Loucy (cell line): ENCODE results near the gene ZBTB42.

Experiments used
- H2AFZ ChIP-seq: fragments of 200-600 bp; sonication (generic); 2 replicates; pipeline ENCODE4 v1.6.0; 2016; ENCODE audit warnings: antibody characterized with exemption, mild to moderate bottlenecking, low read length, moderate library complexity
- H3F3A ChIP-seq: fragments of 200-600 bp; 2 replicates; pipeline ENCODE4 v1.6.0; 2016; ENCODE audit warnings: antibody characterized with exemption, low read depth, mild to moderate bottlenecking
- H3K27me3 ChIP-seq: fragments of 200-600 bp; sonication (generic); 2 replicates; pipeline ENCODE4 v1.6.1; 2014; ENCODE audit warnings: low read length, mild to moderate bottlenecking; ENCODE audit not compliant: insufficient read depth, poor library complexity, severe bottlenecking
- H3K36me3 ChIP-seq: fragments of 200-600 bp; sonication (generic); 2 replicates; pipeline ENCODE4 v1.6.1; 2016; ENCODE audit warnings: low read length; ENCODE audit not compliant: insufficient read depth
- H3K4me1 ChIP-seq: fragments of 200-600 bp; sonication (generic); 2 replicates; pipeline ENCODE4 v1.5.1; 2014; ENCODE audit warnings: low read length, mild to moderate bottlenecking; ENCODE audit not compliant: insufficient read depth, poor library complexity, severe bottlenecking
- H3K4me2 ChIP-seq: fragments of 200-600 bp; sonication (generic); 2 replicates; pipeline ENCODE4 v1.6.0; 2014; ENCODE audit warnings: antibody characterized with exemption, low read length, low read depth, mild to moderate bottlenecking; ENCODE audit not compliant: poor library complexity, severe bottlenecking
- H3K4me3 ChIP-seq: fragments of 200-600 bp; sonication (generic); 2 replicates; pipeline ENCODE4 v1.5.1; 2014; ENCODE audit warnings: low read length, mild to moderate bottlenecking, mixed read lengths; ENCODE audit not compliant: poor library complexity, severe bottlenecking
- H3K79me2 ChIP-seq: fragments of 200-600 bp; sonication (generic); 2 replicates; pipeline ENCODE4 v1.6.1; 2014; ENCODE audit warnings: low read length; ENCODE audit not compliant: insufficient read depth
- H3K9ac ChIP-seq: fragments of 200-600 bp; sonication (generic); 2 replicates; pipeline ENCODE4 v1.6.0; 2014; ENCODE audit warnings: mild to moderate bottlenecking, low read depth, low read length, moderate library complexity; ENCODE audit not compliant: poor library complexity, severe bottlenecking
- H3K9me2 ChIP-seq: fragments of 200-600 bp; sonication (generic); replicated peaks from 2 replicates; pipeline ENCODE4 v1.6.1; 2016; ENCODE audit warnings: low read depth, low read length, mixed read lengths
- H3K9me3 ChIP-seq: fragments of 200-600 bp; sonication (generic); 2 replicates; pipeline ENCODE4 v1.6.1; 2014; ENCODE audit warnings: mild to moderate bottlenecking, antibody characterized with exemption, low read length, low read depth; ENCODE audit not compliant: insufficient read depth
- H4K20me1 ChIP-seq: fragments of 200-600 bp; sonication (generic); 2 replicates; pipeline ENCODE4 v1.6.0; 2014; ENCODE audit warnings: antibody characterized with exemption, low read length, mild to moderate bottlenecking; ENCODE audit not compliant: insufficient read depth, poor library complexity, severe bottlenecking
- CTCF ChIP-seq: fragments of 200-600 bp; sonication (generic); conservative IDR thresholded peaks from 2 replicates; pipeline ENCODE4 v1.5.1; 2014; ENCODE audit warnings: mild to moderate bottlenecking, antibody characterized with exemption, low read length
- EZH2phosphoT487 ChIP-seq: fragments of 200-600 bp; IDR thresholded peaks from 2 replicates; pipeline ENCODE4 v1.6.1; 2018; ENCODE audit warnings: antibody characterized with exemption, mild to moderate bottlenecking, moderate library complexity, borderline replicate concordance

ZBTB42 gene

DNA sequence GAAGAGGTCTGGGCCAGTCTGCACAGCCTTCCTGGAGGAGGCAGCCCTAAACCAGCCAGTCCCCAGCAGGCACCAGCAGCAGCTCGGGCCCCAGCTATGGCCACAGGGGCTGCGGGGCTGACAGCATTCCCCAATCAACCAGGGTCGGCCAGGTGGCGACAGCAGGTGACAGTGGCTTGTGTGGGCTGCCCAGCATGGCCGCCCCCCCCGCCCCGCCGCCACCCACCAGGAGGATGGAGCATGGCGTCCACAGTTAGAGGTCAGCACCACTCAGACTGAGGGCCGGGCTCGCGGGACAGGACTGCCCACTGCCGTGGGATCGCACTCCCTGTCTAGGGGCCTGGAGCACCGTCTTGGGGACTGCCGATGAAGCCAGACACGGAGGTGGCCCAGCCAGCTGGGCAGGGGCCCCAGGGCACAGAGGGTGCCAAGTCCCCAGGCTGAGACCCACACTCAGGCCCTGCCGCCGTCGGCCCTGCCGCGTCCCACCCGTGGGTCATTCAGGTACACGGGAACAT is 20.3 kb upstream of the ZBTB42 start:
- H3K9me3 ChIP-seq = no peaks in the 10 kb centered on the region
- H3K9me2 ChIP-seq = no peaks in the 10 kb centered on the region
- no peak overlapping the region for H3K4me2 ChIP-seq
- TF ChIP-seq CTCF (no peak), EZH2phosphoT487 (no peak)
- peaks cover 16% of the 10 kb centered on the region; the same call in 1 of the 2 replicates for H3K79me2 ChIP-seq
- no peak overlapping the region for H3K4me3 ChIP-seq
- H3K36me3 ChIP-seq = peaks cover 18% of the 10 kb centered on the region; the same call in 1 of the 2 replicates
- H3K9ac ChIP-seq = no peak overlapping the region
- H3K4me1 ChIP-seq = no peaks in the 10 kb centered on the region
- no peaks in the 10 kb centered on the region for H3K27me3 ChIP-seq
- no peak overlapping the region for H2AFZ ChIP-seq
- no peaks in the 10 kb centered on the region for H3F3A ChIP-seq
- peaks cover 13% of the 10 kb centered on the region for H4K20me1 ChIP-seq

DNA sequence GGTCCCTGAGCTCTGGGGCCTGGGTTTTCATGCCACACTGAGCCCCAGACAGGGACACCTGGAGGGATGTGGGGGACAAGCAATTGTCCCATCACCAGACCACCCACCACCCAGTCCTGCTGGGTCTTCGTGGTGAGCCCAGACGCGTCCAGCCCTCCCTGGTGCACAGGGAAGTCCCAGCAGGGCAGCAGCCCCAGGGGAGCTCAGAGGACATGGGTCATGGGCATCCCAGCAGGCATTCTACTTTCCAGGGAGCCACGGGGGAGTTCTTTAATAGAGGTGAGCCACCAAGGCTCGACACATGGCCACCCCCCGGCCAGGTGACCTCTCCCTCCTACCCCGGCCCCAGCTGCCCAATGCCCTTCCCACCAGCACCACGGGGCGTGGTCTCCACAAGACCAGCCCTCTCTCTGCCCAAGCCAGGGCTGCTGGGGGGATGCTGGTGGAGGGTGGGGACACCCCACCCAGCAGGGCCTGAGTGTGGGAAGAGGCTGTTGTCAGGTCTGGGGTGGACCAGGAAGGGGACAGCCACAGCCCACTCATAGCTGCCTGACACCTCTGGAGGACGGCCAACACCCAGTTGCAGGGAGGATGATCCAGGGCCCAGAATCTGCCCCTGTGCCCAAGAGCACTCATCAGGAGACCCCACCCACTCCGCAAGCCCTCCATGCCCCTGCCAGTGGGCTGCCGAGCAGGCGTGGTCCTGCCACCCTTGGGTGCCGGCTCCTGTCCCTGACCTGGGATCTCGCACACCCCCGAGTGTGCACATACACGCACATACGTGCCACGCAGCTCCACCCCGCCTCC is 19.4 kb upstream of the ZBTB42 start:
- peaks cover 14% of the 10 kb centered on the region for H4K20me1 ChIP-seq

DNA sequence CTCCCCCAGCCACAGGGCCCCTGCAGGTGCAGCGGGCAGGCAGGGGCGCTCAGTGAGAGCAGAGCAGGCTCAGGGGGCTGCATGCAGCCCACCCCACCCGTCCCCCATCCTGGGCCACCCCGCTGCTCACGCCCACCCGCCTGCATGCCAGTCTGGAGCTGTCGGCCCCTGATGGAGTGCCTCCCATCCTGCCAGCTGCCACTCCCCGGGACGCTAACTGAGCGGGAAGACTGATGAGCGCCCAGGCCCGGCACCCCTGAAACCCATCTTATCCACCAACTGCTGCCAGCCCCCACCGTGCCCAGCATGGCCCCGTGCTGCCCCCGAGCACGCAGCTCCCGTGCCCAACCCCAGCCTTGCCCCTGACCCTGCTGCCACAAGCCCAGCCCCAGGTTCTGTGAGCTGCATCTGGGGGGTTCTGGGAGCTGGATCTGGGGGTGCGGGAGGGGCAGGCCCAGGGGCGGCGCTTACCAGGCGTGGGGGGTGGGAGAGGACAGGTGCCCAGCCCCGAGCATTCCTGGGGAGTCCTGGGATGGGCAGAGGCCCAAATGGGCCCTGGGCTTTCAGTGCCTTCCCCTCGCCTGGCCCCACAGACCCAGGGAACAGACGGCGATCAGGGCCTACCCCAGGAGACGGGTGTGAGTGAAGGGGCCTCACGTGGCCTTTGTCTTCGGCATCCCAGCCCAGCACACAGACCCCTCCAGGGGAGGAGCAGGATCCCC is 18.7 kb upstream of the ZBTB42 start:
- peaks cover 2% of the 10 kb centered on the region for H3K4me1 ChIP-seq
- H3K79me2 ChIP-seq = peaks cover 27% of the 10 kb centered on the region; the same call in 1 of the 2 replicates
- no peaks in the 10 kb centered on the region for H3K27me3 ChIP-seq
- no peak overlapping the region for H3K4me3 ChIP-seq
- H3K9ac ChIP-seq = no peak overlapping the region
- peaks cover 8% of the 10 kb centered on the region; the same call in 1 of the 2 replicates for H3K36me3 ChIP-seq
- H3K9me3 ChIP-seq = no peaks in the 10 kb centered on the region
- TF ChIP-seq CTCF (no peak), EZH2phosphoT487 (no peak)
- H3K4me2 ChIP-seq = no peak overlapping the region
- H3F3A ChIP-seq = no peaks in the 10 kb centered on the region
- H4K20me1 ChIP-seq = peaks cover 21% of the 10 kb centered on the region
- no peaks in the 10 kb centered on the region for H3K9me2 ChIP-seq
- H2AFZ ChIP-seq = no peak overlapping the region

More for the DNA sequence above, 19.4 kb upstream of the ZBTB42 start:
- H3K4me3 ChIP-seq = no peak overlapping the region
- no peaks in the 10 kb centered on the region for H3K9me3 ChIP-seq
- H3K36me3 ChIP-seq = peaks cover 13% of the 10 kb centered on the region; the same call in 1 of the 2 replicates
- H3K27me3 ChIP-seq = no peaks in the 10 kb centered on the region
- no peaks in the 10 kb centered on the region for H3K4me1 ChIP-seq
- no peak overlapping the region for H3K4me2 ChIP-seq
- peaks cover 19% of the 10 kb centered on the region; the same call in 1 of the 2 replicates for H3K79me2 ChIP-seq
- no peak overlapping the region for H3K9ac ChIP-seq
- no peak overlapping the region for H2AFZ ChIP-seq
- H3F3A ChIP-seq = no peaks in the 10 kb centered on the region
- H3K9me2 ChIP-seq = no peaks in the 10 kb centered on the region
- TF ChIP-seq EZH2phosphoT487 = no peak
- TF ChIP-seq CTCF = no peak
